Bronchial smooth muscle cell (primary cell): Measurements from ENCODE around the gene GAB4. TPM values are rescaled to one million over a fixed set of nuclear protein-coding genes. Genes with fewer than 3 reads are reported as not detected.

Experiments used
- total RNA-seq: library from RNA; depleted of rRNA; stranded (reverse); fragments of >200 nt; gene quantifications from 2 replicates; pipeline ENCODE4 v1.2.1, GENCODE V29; 2014

Gene GAB4, protein sequence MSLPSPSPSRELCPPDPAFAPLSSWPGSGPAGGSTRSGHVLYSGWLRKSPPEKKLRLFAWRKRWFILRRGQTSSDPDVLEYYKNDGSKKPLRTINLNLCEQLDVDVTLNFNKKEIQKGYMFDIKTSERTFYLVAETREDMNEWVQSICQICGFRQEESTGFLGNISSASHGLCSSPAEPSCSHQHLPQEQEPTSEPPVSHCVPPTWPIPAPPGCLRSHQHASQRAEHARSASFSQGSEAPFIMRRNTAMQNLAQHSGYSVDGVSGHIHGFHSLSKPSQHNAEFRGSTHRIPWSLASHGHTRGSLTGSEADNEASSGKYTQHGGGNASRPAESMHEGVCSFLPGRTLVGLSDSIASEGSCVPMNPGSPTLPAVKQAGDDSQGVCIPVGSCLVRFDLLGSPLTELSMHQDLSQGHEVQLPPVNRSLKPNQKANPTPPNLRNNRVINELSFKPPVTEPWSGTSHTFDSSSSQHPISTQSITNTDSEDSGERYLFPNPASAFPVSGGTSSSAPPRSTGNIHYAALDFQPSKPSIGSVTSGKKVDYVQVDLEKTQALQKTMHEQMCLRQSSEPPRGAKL
- not detected in 2 replicates for total RNA-seq

DNA sequence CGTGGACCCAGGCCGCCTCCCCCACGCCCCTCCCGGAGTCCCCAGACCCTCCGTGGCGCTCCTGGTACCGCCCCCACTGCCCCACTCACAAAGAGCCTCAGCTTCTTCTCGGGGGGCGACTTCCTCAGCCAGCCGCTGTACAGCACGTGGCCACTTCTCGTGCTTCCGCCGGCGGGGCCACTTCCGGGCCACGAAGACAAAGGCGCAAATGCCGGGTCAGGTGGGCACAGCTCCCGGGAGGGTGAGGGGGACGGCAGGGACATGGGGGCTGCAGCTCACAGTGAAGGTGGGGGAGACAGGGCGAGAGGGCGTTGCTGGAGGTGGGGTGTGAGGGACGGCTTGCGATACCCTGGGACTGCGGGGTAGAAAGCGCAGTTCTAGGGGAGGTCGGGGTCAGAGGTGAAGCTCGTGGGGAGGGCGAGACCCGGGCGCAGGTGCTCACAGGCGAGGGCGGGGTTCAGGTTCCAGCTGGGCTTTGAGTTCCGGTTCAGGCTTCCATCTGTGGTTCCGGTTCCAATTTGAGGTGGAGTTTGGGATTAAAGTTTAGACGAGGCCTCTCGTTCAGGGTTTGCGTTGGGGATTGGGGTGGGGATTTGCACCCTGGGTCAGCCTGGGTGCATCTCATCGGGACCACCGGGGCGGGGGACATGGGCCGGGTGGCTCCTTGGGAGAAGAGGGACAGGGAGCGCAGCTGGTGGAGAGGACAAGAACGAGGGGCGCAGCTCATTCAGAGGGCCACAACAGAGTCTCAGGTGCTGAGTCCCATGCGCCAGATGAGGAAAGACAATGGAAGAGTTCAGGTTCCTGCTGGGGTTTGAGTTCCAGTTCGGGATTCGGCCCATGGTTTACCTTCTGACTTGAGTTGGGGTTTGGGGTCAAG, at the start of gene GAB4:
TSS of gene GAB4 (minus strand) at position 371 of the 880 bp plus-strand sequence. CDS start at position 263, 108 bp downstream.

Other genes with a start within 250 kb of the GAB4 start
- gene XKR3, start 182.8 kb downstream of the GAB4 start, total RNA-seq: not detected in 2 replicates
- 2.8 and 3.7 TPM in 2 replicates for gene IL17RA, start 76.8 kb upstream of the GAB4 start, total RNA-seq
- 0.09 TPM in 1 of 2 replicates, not detected in the other for gene TMEM121B, start 113.1 kb upstream of the GAB4 start, total RNA-seq
- gene HDHD5, start 151.1 kb upstream of the GAB4 start, total RNA-seq: 13.3 and 19.5 TPM in 2 replicates
- 13.1 and 13.6 TPM in 2 replicates for gene ADA2, start 211.2 kb upstream of the GAB4 start, total RNA-seq